ES-I3 (cell line): ENCODE data around the gene EMC8.

Experiments
- H3K36me3 ChIP-seq: 2 replicates; pipeline ENCODE4 v1.6.1; 2013; ENCODE audit warnings: mild to moderate bottlenecking, low read length, control low read depth, moderate library complexity; ENCODE audit not compliant: insufficient read depth
- H3K4me1 ChIP-seq: 2 replicates; pipeline ENCODE4 v1.6.1; 2013; ENCODE audit warnings: mild to moderate bottlenecking, control low read depth, low read length; ENCODE audit not compliant: insufficient read depth
- H3K9ac ChIP-seq: 2 replicates; pipeline ENCODE4 v1.6.1; 2013; ENCODE audit warnings: low read depth, mild to moderate bottlenecking, low read length, moderate library complexity
- H3K9me3 ChIP-seq: 2 replicates; pipeline ENCODE4 v1.6.1; 2013; ENCODE audit warnings: mild to moderate bottlenecking, low read length, moderate library complexity; ENCODE audit not compliant: control insufficient read depth, insufficient read depth

EMC8 gene

DNA sequence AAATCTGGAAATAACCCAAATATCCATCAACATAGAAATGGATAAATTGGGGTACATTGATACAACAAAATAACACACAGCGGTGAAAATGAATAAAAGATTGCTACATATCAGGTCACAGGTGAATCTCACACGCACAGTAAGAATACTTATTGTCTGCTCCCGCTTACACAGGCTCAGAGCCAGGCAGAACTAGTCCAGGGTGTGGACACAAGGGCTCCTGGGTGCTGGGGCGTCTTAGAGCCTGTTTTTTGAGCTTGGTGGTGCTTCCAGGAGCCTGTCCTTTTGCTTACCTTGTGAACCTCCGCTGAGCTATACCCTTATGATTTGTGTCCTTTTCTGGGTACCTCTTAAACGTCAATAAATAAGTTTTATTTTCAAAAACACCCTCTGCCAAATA, 28.6 kb downstream of the EMC8 start:
- no peak overlapping the region for H3K9ac ChIP-seq
- H3K36me3 ChIP-seq, result peaks cover 2% of the 10 kb centered on the region; the same call in 1 of the 2 replicates
- no peaks in the 10 kb centered on the region for H3K9me3 ChIP-seq
- peaks cover 20% of the 10 kb centered on the region for H3K4me1 ChIP-seq

DNA sequence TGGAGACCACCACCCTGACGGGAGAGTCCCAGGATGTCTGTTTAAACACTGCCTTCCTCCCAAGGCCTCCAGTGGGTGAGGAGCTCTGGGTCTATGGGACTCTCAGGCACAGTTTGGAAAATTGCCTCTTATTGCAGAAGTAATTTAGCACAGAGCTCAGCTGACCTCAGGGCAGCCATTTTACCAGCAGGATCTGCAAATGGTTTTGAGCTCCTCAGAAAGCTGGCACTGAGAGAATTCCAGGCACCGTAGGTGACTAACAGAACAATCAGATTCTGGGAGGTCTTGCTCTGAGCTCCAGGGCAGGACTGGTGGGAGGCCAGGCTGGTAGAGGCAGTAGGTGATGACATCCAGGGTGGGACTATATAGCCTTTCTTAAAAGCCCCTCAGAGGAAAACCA, 31.1 kb downstream of the EMC8 start:
- H3K36me3 ChIP-seq, result no peaks in the 10 kb centered on the region; the same call in 1 of the 2 replicates

DNA sequence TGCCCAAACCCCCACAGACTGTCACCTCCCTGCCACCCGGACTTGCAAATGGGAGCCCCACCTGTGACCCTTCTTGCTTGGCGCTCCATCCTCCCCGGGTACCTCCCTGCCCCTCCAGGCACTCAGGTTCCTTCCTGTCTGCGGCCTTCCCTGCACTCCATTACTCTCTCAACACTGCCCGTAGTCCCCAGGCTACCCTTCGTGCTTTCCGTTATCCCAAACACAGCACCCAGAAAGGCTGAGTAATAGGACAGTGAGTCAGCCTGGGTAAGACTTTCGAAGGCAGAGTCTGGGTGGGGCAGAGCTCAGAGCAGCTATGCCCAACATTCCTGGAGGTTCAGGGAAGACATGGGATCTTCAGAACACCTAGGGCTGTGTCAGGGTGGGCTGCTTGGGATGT, 31.8 kb downstream of the EMC8 start:
- H3K9ac ChIP-seq, result no peak overlapping the region
- no peaks in the 10 kb centered on the region; the same call in 1 of the 2 replicates for H3K36me3 ChIP-seq
- H3K9me3 ChIP-seq, result no peaks in the 10 kb centered on the region
- H3K4me1 ChIP-seq, result peaks cover 22% of the 10 kb centered on the region

More for the DNA sequence above, 31.1 kb downstream of the EMC8 start:
- H3K9me3 ChIP-seq, result no peaks in the 10 kb centered on the region
- peaks cover 22% of the 10 kb centered on the region for H3K4me1 ChIP-seq
- H3K9ac ChIP-seq, result no peak overlapping the region

DNA sequence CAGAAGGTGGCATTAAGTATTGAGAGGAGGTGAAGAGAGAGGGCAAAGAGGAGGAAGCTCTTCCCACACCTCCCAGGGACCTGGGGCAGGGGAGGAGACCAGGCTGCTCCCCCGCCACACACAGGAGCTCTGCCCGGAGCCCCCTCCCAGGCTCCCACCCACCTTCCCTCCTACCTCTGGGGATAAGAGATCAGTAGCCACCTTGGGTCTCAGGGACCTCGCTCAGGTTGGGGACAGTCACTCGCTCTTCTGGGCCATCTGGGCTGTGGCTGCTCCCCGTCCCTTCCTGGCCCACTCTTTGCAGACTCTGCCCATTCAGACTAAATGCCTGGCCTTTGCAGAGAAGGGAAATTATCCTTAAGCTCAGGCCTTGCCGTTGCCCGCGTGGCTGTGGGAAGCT, 33.6 kb downstream of the EMC8 start:
- H3K4me1 ChIP-seq, result peaks cover 22% of the 10 kb centered on the region
- no peak overlapping the region for H3K9ac ChIP-seq
- H3K36me3 ChIP-seq, result no peaks in the 10 kb centered on the region; the same call in 1 of the 2 replicates
- no peaks in the 10 kb centered on the region for H3K9me3 ChIP-seq

DNA sequence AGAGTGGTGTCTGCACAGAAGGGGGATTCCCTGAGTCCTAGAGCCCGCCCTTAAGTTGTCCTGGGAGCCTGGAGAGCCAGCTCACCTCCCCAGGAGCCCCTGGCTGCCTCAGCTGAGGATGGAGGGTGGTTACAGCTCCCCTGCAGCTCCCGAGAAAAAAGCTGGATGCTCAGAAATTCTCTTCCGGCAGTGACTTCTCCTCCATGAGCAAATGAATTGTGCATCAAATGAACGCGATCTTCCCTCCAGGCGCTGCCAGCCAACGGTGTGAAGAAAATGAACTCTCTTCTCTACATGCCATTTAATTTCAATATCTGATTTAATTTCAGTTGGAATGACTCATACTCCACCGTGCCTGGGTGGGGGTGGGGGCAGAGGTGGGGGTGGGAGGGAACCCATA, 34.1 kb downstream of the EMC8 start:
- no peaks in the 10 kb centered on the region; the same call in 1 of the 2 replicates for H3K36me3 ChIP-seq
- H3K9ac ChIP-seq, result no peak overlapping the region
- H3K9me3 ChIP-seq, result no peaks in the 10 kb centered on the region
- H3K4me1 ChIP-seq, result peaks cover 22% of the 10 kb centered on the region

DNA sequence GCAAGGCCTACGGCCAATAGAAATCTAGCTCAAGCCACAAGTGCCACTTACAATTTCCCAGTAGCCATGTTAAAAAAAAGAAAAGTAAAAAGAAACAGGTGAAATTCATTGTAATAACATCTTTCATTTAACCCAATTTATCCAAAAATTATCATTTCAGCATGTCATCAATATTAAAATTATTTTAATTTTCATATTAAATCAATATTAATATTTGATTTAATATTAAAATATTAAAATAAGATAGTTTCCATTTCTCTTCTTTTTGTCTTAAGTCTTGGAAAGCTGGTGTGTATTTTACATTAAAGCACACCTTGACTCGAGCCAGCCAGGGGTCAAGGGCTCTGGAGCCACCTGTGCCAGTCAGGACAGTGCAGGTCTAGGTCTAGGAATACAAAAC, 35.7 kb downstream of the EMC8 start:
- Histone ChIP-seq H3K9ac (no peak overlapping the region), H3K36me3 (no peaks in the 10 kb centered on the region), H3K9me3 (no peaks in the 10 kb centered on the region), H3K4me1 (peaks cover 18% of the 10 kb centered on the region)

DNA sequence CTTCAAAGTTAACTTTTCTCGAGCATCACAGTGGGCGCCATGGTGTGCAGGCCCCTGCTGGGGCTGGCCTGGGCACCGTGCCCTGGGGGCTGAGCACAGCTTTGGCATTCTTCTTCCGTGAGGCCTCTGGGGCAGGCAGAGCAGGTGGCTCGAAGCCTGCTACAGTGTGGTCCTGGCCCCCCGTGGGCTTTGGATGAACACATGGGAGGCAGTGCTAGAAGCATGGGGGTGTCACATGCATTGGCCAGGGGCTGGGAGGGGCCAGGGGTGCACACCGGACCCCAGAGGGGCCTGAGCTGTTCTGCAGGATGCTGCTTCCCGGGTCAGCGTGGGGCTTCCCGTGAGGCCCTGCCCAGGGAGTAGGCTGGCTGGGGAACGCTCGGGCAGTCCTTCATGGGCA, 36.4 kb downstream of the EMC8 start:
- Histone ChIP-seq H3K9ac (no peak overlapping the region), H3K9me3 (no peaks in the 10 kb centered on the region), H3K36me3 (no peaks in the 10 kb centered on the region), H3K4me1 (peaks cover 12% of the 10 kb centered on the region)

DNA sequence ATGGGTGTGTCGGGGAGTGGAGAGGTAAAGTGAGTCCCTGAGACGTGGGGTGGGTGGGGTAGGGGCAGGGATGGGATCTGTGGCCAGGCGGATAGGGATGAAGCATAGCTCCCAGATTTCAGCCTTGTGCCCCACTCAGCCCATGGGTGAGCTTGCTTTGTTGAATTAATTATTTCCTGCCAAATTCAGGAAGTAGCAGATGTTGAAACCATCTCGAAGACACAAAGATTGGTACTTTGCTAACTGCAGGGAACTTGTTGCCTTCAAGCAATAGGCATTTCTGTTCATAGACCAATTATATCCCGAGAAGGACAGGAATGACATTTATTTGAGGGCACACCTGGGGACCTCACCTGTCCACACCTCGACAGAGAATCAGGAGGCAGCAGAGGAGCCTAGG, 37.5 kb downstream of the EMC8 start:
- Histone ChIP-seq H3K4me1 (peaks cover 3% of the 10 kb centered on the region; the same call in 1 of the 2 replicates), H3K9ac (no peak overlapping the region), H3K9me3 (no peaks in the 10 kb centered on the region)

DNA sequence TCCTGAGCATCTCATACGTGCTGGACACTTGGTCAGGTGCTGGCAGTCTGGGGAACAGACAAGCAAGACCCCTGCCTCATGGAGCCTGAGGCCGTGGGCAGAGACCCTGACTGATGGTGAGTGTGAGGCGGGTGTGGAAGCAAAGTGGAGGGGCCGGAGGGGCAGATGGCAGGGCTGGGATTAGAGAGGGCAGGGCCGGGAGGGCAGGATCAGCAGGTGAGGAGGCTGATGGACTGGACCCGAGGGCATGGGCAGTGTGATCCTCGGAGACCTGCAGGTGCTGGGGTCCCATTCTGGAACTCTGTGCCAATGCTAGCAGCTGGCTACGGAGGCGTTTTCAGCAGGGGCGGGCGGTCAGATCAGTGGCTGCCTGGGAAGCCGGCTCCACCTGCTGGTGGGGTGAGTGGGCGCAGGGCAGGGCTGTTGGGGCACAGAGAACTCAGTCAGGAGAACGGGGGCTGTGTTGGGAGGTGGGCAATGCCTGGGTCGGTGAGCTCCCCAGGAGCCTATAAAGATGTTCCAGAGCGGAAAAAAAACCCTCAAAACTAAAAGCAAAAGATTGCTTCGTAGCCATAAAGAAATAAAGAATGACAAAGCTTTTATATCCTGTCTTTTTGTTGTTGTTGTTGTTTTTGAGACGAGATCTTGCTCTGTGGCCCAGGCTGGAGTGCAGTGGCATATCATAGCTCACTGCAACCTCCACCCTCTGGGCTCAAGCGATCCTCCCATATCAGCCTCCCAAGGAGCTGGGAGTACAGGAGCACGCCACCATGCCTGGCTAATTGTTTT, 39.5 kb downstream of the EMC8 start:
- H3K9me3 ChIP-seq, result no peaks in the 10 kb centered on the region
- H3K4me1 ChIP-seq, result peaks cover 8% of the 10 kb centered on the region; the same call in 1 of the 2 replicates
- H3K36me3 ChIP-seq, result no peaks in the 10 kb centered on the region
- H3K9ac ChIP-seq, result no peak overlapping the region

More for the DNA sequence above, 37.5 kb downstream of the EMC8 start:
- H3K36me3 ChIP-seq, result no peaks in the 10 kb centered on the region

DNA sequence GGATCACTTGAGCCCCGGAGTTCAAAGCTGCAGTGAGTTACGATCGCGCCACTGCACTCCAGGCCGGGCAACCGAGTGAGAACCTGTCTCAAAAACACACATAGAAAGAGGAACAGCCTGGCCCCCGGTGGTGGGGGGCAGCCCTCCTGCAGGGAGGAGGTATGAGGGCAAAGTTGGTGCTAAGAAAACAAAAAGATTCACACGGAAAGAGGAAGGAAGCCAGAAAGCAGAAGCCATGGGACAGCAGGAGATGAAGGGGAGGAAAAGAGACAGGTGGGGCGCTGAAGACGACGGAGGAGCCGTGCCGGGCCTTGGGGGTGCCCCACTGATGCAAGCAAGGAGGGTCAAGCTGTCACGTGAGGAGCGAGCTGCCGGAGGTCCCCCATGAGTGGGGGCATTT, 40.2 kb downstream of the EMC8 start:
- H3K4me1 ChIP-seq, result peaks cover 15% of the 10 kb centered on the region
- H3K9ac ChIP-seq, result no peak overlapping the region
- no peaks in the 10 kb centered on the region for H3K36me3 ChIP-seq
- no peaks in the 10 kb centered on the region for H3K9me3 ChIP-seq

DNA sequence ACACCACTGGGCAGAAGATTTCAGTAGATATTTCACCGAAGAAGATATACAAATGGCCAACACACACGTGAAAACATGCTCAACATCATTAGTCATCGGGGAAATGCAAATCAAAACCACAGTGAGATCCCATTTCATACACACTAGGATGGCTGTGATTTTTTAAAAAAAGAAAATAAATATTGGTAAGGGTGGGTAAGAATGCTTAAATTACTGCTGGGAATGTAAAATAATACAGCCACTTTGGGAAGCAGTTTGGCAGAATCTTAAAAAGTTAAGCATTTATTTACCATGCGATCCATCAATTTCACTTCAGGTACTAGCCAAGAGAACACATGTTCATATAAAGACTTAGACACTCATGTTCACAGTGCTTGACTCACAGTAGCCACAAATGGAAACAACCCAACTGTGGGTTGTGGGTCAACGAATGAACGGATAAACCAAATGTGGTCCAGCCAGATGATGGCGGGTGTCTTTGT, 42.0 kb downstream of the EMC8 start:
- Histone ChIP-seq H3K36me3 (no peaks in the 10 kb centered on the region), H3K9me3 (no peaks in the 10 kb centered on the region), H3K9ac (no peak overlapping the region), H3K4me1 (peaks cover 26% of the 10 kb centered on the region)

DNA sequence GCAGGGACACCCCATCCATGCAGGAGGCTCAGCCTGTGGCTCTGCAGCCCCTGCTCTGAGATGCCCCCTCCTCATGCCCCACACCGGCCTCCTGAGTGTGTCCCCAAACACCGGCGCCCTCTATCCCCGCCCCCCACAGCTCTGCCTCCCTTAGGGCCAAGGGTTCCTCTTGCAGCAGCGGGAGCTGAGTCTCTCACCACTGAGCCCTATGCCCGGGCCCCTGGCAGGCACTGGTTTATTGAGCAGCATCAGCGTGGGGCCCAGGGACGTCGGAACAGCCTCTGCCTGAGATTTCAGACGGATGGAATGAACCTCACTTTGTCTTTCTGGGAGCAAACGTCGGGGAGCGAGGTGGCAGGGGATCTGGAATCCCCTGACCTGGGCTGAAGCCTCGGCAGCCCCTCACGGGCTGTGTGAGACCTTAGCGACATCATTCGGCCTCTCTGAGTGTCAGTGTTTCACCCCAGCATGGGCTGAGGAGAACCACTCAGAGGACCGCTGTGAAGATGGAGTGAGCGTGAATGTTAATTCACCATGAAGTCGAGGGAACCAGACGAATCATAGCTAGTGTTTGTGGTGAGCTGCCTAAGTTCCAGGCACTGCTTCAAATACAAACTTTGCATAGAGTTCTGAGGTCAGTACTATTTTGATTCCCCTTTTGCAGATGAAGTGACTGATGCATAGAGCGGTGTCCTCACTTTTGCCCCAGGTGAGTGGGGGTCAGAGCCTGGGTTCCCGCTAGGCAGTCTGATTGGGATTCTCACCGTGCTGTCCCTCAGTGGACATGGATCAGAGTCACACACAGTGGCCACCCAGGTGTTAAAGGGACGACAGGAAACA, 43.2 kb downstream of the EMC8 start:
- peaks cover 28% of the 10 kb centered on the region for H3K4me1 ChIP-seq
- H3K36me3 ChIP-seq, result no peaks in the 10 kb centered on the region
- no peaks in the 10 kb centered on the region for H3K9me3 ChIP-seq
- no peak overlapping the region for H3K9ac ChIP-seq

DNA sequence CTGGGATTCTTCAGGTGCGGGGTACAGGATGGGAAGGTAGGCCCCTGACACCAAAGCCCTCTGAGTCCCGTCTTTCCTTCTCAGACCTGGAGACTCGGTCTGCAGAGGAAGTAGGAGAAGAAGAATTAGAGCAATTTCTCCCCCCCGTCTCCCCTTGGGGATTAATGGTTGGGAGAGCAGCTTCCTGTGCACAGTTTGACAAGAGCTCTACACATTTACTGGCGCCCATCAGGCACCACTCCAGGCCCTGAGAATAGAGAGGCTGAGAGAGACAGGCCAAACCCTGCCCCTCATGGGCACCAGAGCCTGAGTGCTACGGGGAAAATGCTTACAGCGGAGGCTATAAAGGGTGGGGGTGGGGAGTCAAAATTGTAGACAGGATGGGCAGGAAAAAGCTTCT, 44.9 kb downstream of the EMC8 start:
- H3K9ac ChIP-seq, result no peak overlapping the region

DNA sequence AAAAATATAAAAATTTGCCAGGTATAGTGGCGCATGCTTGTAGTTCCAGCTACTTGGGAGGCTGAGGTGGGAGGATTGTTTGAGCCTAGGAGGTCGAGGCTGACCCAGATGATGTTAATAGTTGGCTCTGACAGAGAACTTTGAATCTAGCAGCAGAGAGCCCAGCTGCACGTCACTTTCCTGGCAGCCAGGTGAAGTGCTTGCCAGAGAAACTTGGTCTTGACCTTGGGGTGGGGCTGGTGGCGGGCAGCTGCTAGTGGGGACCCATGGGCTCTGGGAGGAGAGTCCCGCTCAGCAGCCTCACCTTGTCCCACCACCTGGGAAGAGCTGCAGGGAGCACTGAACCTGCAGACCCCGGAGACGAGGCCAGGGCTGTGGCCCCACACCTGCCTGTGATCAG, 45.4 kb downstream of the EMC8 start:
- Histone ChIP-seq H3K9ac (no peak overlapping the region), H3K9me3 (no peaks in the 10 kb centered on the region), H3K4me1 (peaks cover 28% of the 10 kb centered on the region), H3K36me3 (no peaks in the 10 kb centered on the region)

More for the DNA sequence above, 44.9 kb downstream of the EMC8 start:
- H3K4me1 ChIP-seq, result peaks cover 28% of the 10 kb centered on the region
- no peaks in the 10 kb centered on the region for H3K9me3 ChIP-seq
- H3K36me3 ChIP-seq, result no peaks in the 10 kb centered on the region
